ENCODE results near the gene ERAP2.
A peak's percentile ranks its signal among the peaks of the same experiment; 100 is the strongest.
"Not testable (repeated sequence)": the region's sequence is repeated elsewhere in the genome, so short reads cannot be mapped to it uniquely, and the experiment has no call there.

The ERAP2 gene, protein sequence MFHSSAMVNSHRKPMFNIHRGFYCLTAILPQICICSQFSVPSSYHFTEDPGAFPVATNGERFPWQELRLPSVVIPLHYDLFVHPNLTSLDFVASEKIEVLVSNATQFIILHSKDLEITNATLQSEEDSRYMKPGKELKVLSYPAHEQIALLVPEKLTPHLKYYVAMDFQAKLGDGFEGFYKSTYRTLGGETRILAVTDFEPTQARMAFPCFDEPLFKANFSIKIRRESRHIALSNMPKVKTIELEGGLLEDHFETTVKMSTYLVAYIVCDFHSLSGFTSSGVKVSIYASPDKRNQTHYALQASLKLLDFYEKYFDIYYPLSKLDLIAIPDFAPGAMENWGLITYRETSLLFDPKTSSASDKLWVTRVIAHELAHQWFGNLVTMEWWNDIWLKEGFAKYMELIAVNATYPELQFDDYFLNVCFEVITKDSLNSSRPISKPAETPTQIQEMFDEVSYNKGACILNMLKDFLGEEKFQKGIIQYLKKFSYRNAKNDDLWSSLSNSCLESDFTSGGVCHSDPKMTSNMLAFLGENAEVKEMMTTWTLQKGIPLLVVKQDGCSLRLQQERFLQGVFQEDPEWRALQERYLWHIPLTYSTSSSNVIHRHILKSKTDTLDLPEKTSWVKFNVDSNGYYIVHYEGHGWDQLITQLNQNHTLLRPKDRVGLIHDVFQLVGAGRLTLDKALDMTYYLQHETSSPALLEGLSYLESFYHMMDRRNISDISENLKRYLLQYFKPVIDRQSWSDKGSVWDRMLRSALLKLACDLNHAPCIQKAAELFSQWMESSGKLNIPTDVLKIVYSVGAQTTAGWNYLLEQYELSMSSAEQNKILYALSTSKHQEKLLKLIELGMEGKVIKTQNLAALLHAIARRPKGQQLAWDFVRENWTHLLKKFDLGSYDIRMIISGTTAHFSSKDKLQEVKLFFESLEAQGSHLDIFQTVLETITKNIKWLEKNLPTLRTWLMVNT

DNA sequence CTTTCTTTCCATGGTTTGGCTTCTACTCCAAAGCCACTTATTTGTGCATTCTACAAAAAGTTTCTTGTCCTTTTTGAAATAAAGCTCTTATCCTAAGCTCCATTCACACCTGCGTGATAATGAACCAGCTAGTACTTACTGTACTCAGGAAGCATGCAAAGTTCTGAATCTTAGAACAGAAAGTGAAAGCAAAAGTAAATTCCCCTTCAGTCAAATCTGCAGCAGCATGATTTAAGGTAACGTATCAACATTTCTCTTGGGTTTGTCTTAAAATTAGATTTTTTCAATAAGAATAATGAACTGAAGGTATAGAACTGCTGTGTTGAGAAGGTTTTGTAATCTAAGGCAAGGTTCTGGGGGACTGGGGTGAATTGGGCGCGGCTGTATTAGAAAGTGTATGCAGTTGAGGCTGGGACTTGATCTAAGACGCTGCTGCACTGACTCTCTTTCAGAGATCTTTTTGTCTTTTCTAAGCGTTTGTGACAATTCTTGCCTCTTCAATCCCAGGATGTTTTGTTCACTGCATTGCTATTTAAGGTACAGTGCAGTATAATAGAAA lies at the start of gene ERAP2:
TSS of gene ERAP2 (plus strand) at position 209 of the 559 bp plus-strand sequence. CDS start 3,186 bp downstream, outside the sequence.
- DNase-seq, result peak; percentile 75

DNA sequence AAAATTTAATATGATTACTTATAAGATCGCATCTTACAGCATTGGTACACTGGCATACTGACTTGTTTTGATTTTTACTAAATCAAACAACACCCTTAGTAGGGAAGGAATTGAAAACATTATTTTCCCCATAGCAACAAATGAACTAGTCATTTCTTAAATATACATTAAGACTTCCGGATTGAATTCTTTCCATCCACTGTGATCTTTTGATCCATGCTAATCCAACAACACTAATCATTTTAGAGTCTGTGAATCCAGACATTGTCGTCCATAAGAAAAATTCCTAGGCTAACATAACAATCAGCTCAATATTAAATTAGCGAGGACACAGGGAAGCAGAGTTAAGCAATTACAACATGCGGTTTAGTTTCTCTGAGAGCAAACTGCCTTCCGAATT lies 47.0 kb upstream of the ERAP2 start:
- DNase-seq, result no peak

DNA sequence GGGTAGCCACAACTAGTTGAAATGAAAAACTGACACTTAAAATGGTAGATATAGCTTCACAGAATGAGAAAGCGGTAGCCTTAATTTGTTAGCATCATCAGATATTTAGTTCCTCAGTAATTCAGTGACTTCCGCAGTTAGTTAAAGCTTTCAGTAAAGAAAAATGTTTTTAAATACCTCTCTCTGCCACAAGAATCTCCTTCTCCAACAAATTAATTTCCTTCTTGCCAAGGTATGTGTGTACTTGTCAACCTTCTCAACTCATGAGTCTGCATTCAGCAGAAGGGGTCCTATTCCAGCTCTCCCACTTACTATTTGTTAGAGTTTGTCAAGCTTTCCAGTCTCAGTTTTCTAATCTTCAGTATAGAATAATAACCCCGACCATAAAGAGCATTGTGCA lies 42.3 kb upstream of the ERAP2 start:
- DNase-seq, result no peak

DNA sequence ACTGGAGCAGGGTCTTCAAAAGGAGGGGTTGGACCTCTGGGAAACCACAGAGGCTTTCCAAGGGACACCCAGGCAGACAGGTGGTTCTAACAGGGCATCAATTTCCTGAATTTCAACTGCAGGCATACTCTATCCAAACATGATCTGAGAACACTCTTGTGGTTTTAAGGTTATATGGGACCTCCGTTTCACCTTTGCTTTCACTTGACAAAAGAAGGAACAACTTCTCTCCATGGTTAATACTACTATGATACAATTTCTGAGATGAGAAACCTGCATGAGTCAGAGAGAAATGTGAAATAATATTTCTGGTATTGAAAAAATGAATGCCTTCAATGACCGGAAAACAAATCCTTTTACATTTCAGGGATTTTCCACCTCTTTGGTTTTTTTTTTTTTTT lies 40.5 kb upstream of the ERAP2 start:
- DNase-seq, result no peak

DNA sequence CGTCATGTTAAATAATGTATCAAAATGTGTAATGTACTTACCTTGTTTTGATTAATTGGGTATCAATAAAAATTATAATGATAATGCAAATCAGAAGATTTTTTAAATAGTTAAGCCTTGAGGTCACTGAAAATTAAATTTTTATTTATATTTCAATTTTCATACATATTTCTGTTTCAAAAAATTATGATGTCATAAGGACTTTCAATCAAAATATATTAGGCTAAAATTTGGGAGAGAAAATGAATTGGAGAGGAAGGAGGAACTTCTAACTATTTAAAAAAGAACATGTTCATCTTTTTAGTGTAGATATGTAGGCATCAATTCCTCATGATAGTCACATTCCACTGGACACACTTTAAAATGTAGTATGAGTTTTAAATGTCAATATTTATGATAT lies 39.5 kb upstream of the ERAP2 start:
- no peak for DNase-seq

DNA sequence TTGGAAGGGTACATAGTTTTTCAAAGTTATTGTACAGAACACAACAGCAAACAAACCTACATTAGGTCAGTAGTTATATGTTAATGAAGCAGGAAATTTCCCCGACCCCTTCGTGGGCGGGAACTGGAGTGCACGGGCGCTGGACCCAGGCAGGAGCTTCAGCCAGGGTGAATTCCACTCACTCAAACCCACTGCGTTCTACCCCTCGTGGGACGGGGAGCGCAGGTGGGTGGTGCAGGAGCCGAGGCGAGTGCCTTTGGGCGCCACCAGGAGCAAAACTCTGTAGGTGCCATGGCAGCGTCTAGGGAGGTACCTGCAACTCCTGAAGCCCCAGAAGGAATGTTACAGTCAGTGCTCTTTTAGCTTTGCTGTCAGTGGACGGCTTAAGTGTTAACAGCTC lies 39.0 kb upstream of the ERAP2 start:
- DNase-seq, result no peak

DNA sequence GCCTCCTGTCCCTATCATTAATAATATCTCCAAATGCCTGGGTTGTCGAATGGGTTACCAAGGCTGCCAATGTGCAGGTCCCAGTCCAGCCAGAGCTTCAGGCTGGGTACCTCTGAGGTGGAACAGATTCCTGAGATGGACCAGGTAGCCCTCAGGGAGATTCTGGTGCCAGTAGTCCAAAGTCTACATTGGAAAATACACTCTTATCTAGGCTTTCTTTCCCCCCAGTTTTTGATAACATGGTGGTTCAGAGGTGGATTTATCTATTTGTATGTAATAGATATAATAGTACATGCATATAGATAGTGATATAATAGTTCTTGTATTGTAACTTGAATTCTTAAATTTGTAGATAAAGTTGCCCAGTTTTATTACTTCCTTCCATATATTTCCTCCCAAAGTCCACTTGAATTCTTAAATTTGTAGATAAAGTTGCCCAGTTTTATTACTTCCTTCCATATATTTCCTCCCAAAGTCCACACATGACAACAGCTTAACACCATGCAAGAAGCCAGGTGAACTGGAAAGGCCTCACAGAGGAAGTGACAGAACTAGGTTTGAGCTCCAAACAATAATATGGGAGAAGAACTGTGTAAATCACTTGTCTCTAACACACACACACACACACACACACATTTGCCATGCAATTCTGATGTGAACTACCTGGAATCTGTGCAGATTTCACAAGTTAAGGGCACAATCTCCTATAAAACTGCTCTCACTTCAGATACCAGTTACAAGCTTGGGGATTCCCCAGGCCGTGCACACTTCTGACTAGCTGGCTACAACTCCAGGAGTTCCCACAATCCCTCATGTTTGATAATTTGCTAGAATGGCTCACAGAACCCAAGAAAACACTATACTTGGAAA lies 37.9 kb upstream of the ERAP2 start:
- DNase-seq, result no peak

DNA sequence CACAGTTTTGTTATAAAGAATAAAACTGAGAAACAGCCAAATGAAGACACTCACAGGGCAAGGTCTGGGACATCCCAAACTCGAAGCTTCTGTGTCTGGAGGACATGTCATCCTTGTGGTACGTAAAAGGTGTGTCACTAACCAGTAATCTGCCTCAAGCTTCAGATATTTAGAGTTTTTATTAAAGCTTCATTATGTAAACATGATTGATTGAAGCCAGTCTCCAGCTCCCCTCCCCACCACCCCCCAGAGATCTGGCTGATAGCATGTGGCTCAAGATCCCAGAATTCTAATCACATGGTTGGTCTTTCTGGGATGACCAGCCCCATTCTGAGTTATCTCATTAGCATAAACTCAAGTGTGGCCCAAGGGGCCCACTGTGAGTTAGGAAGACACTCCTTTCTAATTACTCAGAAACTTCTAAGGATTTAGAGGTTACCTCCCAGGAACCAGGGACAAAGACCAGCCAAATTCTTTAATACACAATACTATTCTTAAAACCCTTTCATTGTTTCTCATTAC lies 37.2 kb upstream of the ERAP2 start:
- DNase-seq, result no peak

DNA sequence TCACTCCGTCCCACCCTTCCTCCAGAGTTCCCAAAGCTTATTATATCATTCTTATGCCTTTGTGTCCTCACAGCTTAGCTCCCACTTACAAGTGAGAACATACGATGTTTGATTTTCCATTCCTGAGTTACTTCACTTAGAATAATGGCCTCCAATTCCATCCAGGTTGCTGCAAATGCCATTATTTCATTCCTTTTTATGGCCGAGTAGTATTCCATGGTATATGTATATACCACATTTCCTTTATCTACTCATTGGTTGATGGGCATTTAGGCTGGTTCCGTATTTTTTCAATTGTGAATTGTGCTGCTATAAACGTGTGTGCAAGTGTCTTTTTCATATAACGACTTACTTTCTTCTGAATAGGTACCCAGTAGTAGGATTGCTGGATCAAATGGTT lies 34.4 kb upstream of the ERAP2 start:
- DNase-seq, result not testable (repeated sequence)

DNA sequence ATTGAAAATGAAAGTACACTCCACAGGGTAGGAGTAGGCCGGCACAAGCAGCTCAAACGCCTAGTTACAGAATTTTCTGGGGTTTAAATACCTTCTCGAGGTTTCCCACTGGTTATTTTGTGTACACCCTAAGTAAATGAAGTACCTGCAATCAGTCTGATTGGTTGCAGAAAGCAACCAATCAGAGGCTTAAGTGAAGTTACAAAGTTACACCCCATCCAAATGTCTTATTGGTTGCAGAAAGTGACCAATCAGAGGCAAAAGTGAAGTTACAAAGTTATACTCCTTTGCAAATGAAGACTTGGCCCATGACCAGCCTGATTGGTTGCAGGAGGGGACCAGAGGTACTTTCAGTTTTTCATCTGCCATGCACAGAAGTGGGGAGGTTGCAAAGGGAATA lies 33.2 kb upstream of the ERAP2 start:
- no peak for DNase-seq

DNA sequence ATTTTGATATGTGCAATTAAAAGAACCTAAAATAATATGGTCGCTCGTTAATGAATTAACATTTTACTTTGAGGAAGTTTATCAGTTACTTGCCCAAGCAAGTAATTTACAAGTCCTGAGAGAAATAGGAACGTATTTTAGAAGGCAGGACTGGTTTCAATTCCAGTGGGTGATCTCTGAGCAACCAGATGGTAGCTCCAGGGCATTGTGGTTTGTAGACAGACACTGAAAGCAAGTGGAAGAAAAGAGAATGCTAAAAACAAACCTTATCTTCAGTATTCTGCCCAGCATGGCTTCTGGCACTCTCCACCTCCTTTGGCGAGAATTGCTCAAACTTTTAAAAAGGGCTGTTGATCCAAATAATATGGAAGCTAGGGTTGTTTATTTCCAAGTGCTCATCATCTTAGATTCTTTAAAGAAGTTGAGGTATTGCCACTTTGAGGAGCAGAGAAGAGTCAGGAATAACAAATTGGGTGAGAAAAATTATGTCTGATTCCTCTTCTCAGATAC lies 31.8 kb upstream of the ERAP2 start:
- DNase-seq, result no peak

DNA sequence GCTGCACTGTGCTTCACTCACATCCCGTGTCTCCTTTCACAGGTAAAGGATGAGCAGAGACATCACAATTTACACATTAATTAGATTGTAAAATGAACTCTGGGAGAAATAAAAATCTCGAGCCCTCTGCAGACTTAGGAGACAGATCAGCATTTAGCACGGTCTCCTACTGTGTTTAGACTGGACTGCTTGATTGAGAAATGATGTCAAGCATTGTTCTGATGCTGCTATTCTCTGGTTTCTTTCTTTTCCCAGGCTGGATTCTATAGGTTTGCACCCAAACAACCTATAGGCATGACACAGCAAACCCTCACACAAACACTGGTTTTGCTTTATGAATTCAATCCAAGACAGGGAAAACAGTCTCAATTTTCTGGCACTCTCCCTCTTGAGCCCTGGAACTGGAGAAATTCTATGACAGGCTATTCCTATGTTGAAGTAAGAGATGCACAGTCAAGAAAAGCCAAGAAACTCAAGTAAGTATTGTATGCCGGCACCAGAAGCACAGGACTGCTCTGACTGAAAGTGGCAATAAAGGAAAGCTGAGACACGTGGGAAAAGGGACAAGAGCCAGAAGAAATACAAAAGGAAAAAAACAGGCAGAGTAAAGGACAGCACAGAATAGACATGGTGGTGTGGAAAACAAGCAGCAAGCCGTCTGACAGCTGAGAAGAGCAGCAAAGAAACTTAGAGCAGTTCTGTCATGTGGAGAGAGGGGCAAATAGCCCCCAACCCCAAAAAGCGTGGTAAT lies 24.8 kb upstream of the ERAP2 start:
- no peak for DNase-seq

DNA sequence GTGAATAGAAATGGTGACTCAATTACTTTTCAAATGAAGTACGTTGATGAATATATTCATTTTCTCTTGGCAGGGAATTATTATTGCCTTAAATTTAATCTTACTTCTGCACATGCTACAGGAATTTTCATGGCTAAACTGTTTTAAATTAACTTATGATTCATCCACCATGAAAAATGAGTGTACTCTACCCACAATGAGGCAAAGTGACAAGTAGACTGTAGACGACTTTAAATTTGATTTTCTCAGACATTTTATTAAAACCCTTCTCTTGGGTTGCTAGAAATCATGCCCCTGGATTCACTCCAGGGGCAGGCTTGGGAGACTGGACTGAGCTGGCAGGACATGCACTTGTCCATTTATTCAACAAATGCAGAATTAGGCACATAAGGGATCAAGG lies 23.5 kb upstream of the ERAP2 start:
- DNase-seq, result no peak

DNA sequence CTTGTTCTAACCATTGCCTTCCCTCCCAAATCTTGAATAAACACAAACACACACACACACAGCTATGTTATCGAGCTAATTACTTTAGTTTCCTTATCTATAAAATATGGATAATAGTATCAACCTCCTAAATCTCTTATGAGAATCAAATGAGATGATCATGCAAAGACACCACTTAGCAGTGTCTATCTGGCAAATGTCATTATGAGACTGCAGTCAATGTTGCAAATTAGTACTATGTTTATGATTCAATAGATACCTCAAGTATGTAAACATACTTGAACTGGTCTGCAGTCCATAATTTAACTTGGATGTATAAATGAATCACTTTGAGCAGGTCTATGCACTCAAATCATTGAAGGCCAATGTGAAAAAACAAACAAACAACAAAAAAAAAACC lies 22.2 kb upstream of the ERAP2 start:
- DNase-seq, result no peak

DNA sequence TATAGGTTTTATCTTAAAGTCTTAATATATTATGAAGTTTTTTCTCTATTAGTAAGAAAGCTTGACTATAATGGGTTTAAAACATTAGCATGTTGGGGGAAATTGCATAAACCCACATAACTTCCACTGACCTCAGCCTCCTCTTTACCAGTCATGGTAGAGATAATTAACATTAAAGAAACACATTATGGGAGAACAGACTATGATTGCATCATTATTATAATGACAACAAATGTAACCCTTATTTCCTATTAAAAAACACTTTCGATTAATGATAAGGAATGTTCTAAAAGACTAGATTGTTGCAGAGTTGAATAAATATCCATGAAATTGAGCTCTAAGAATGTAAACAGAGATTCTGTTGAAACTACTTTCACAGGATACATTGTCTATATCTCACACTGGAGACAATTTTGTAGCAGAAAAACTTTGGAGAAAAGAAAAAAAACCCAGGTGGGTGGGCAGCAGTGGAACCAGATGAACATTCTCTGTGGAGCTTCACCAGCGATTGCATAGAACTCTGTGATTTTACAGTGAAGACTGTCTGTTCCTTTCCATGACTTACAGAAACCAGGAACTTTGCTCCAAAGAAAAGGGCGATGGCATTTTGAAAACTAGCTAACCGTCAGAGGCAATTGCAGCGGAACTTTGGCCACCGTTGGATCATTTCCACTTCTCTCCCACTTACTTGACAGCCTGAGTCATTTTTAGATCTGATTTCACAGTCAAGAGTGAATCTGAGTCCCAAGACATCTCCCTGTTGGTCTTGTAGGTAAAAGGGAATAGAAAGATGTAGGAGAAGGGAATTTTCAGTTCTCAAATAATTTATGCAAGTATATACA lies 21.0 kb upstream of the ERAP2 start:
- no peak for DNase-seq

DNA sequence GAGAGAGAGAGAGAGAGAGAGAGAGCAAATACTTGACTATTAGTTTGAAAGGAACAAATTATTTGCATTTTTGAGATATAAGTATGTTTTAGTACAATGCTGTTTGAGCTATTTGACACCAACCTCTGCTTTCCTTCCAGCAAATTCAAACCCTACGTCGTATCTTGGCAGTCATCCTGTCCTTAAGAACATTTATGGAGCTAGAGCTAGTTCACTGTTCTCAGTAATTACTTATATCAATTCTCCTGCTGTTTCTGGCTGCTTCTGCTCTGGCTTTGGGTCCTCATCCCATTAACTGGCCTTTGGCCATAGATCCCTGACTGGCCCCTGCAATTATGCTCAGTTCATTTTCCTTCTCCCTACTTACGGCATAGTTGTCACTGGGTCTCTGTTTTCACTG lies 19.9 kb upstream of the ERAP2 start:
- DNase-seq, result no peak

DNA sequence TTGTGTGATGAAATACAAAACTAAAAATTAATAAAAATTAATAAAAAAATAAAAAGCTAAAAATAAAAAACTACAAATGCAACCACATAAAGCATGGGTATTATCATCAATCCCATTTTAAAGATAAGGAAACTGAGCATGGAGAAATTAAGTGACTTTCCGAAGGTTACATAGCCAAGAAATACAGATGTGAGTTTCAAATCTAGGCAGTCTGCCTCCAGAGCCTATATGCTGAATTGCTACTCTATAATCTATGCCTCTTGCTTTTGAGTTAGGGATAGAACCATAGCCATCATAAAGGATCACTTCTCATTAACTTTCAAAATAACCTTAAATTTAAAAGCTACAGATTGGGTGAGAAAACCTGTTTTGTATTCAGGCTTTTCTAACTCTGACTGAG lies 18.8 kb upstream of the ERAP2 start:
- DNase-seq, result no peak

DNA sequence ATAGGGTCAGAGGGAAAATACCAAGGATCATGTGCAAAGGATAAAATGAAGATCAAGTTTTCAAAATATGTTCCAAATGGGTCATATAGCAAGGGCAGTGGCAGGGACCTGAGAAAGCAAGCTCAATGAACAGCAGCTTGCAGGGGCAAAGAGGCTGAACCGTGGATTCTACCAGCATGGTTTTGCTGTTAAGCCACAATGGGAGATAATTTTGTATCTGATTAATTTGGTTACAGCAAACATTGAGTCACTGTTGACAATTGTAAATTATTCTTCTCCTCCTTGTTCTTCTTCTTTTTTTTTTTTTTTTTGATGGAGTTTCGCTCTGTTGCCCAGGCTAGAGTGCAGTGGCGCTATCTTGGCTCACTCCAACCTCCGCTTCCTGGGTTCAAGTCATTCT lies 18.4 kb upstream of the ERAP2 start:
- DNase-seq, result no peak

DNA sequence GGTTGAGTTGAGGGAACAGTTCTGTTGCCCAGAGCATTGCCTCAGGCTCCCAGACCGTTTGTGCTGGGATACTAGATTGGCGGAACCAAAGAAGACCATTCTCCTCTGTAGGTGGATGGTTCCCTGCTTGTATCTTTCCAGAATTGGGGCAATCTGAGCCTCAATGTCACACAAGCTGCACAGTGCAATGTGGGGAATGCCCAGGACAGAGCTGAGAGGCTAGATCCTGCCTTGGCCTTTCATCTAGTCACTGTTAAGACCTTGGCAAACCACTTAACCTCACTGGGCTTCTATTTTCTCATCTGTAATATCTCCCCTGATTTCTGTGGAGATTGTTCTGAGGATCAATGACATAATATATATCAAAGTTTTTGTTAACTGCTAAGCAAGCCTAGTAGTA lies 16.9 kb upstream of the ERAP2 start:
- DNase-seq, result no peak

DNA sequence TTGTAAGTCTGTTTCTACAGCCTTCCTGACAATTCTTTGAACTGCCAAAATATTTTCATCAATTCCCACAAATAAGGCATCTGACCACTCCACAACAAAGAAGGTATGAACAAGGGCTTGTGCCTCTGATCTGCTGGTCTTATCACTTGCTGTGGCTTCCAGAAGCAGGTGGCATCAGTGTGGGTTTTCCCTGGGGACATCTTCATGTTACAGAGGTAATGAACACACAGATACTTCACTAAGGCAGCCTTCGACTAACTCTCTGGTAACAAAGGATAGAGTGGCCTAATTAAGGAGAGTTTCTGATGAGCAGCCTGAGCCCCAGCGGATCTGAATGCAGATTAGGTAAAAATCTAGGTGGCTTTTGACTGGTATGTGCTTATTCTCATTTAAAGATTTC lies 15.2 kb upstream of the ERAP2 start:
- DNase-seq, result no peak

DNA sequence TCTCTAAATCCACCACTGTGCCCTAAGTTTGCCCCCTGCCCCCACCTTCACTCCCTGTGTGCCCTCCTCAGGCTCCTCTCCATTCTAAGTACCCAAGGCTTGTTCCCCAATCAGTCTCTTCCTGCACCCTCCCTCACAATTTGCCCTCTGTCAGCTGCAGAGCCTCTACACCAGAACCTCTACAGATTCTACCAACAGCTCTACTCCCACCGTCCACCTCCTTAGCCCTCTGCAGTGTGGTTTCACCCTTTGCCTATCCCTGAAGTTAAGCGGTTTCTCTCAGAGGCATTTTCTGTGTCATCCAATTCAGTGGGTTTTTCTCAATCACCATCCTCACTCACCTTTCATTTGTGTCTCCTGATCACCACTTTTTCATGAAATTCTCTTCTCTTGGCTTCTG lies 13.2 kb upstream of the ERAP2 start:
- no peak for DNase-seq
